ENCODE results near the gene KIF27. TPM values are rescaled to one million over a fixed set of nuclear protein-coding genes. Genes with fewer than 3 reads are reported as not detected.
"Not testable (repeated sequence)": the region's sequence is repeated elsewhere in the genome, so short reads cannot be mapped to it uniquely, and the experiment has no call there.

Gene KIF27
- total and polyA plus RNA-seq, 5 donors: 0.75 to 6.5 (median 4.3) TPM

DNA sequence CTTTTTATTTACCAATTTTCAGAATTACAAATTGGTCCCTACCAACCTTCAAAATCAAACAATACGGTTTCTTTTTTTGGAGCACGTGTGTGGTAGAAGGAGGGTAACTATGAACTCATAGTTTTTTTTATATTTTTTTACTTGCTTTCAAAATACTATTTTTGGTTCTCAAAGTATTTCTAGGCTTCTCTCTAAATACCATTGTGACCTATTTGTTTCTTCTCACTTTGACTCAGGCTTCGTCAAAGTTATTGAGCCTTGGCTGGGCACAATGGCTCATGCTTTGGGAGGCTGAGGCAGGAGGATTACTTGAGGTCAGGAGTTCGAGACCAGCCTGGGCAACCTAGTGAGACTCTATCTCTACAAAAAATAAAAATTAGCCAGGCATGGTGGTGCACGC lies 11.6 kb upstream of the KIF27 start:
- DNase-seq (no peak), ATAC-seq (no peak)
- H3K27ac ChIP-seq (ENCODE audit: low read length): no peak overlapping the region
- H3K4me3 ChIP-seq (ENCODE audit: low read length): no peak overlapping the region
- WGBS: 91% methylated on average over 5 of the region's 5 CpGs
- peaks cover 4% of the 10 kb centered on the region for H3K4me1 ChIP-seq (ENCODE audit: control insufficient read depth, insufficient read depth, low read length)
- no peaks in the 10 kb centered on the region for H3K9me3 ChIP-seq (ENCODE audit: control insufficient read depth, low read length)
- H3K27me3 ChIP-seq (ENCODE audit: control insufficient read depth, insufficient read depth): no peaks in the 10 kb centered on the region
- intact Hi-C loops (cut with DNase I): loop anchor here in 2 of 4 donors (10.0 kb wide), 1 partner anchor 242 kb away; no protein-coding TSS in a partner anchor

DNA sequence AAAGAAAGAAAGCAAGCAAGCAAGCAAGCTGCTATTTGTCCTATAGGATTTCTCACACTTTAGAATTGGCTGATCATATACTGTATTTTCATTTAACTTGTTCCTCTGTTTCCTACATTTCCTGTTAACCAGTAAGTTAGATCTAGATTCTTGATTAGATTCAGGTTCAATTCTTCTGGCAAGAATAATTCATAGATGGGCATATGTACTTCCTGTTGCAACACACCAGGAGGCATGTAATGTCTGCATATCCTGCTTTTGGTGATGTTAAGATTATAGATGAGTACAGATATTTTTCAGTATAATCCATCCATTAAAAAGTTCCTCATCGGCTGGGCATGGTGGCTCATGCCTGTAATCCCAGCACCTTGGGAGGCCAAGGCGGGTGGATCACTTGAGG lies 10.8 kb upstream of the KIF27 start:
- no peaks in the 10 kb centered on the region for H3K9me3 ChIP-seq (ENCODE audit: control insufficient read depth, low read length)
- 92% methylated on average over 2 of the region's 2 CpGs for WGBS
- no peaks in the 10 kb centered on the region for H3K27me3 ChIP-seq (ENCODE audit: control insufficient read depth, insufficient read depth)
- peaks cover 4% of the 10 kb centered on the region for H3K4me1 ChIP-seq (ENCODE audit: control insufficient read depth, insufficient read depth, low read length)
- H3K4me3 ChIP-seq (ENCODE audit: low read length): no peak overlapping the region
- no peak for DNase-seq
- intact Hi-C loops (cut with DNase I): loop anchor here in 2 of 4 donors (10.0 kb wide), 1 partner anchor 243 kb away; no protein-coding TSS in a partner anchor
- H3K27ac ChIP-seq (ENCODE audit: low read length): no peak overlapping the region
- ATAC-seq: no peak

- no peak overlapping the region for H3K4me3 ChIP-seq (ENCODE audit: low read length)
- intact Hi-C loops (cut with DNase I): loop anchor here in 2 of 4 donors (10.0 kb wide), 1 partner anchor 244 kb away; no protein-coding TSS in a partner anchor
- no peak for DNase-seq
- WGBS: 90% methylated on average over 5 of the region's 5 CpGs
- H3K4me1 ChIP-seq (ENCODE audit: control insufficient read depth, insufficient read depth, low read length): peaks cover 4% of the 10 kb centered on the region
- H3K27ac ChIP-seq (ENCODE audit: low read length): no peak overlapping the region
- no peaks in the 10 kb centered on the region for H3K9me3 ChIP-seq (ENCODE audit: control insufficient read depth, low read length)
- H3K27me3 ChIP-seq (ENCODE audit: control insufficient read depth, insufficient read depth): no peaks in the 10 kb centered on the region
- ATAC-seq: no peak
Observed at GRCh38 chr9:83930881-83931280, 9.6 kb upstream of the KIF27 start.

DNA sequence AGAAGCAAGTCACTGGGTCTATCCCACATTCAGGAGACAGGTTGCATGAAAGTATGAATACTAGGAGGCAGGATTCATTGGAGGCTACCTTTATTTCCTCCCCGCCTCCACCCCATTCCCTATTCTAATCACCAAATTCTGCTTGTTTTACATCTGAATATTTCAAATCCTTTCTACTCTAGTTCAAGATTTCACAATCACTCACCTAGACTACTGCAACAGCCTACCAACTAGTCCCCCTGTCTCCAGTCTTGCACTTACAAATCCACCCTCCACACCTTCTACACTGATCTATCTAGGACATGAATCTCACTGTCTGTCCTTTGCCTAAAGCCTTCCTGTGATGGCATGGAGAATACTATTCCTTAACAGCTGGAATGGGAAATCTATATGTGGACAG lies 6.4 kb upstream of the KIF27 start:
- H3K4me3 ChIP-seq (ENCODE audit: low read length): no peak overlapping the region
- H3K27ac ChIP-seq (ENCODE audit: low read length): no peak overlapping the region
- DNase-seq (no peak), ATAC-seq (no peak)
- intact Hi-C loops (cut with DNase I): no loop called here
- no peaks in the 10 kb centered on the region for H3K4me1 ChIP-seq (ENCODE audit: control insufficient read depth, insufficient read depth, low read length)
- H3K9me3 ChIP-seq (ENCODE audit: control insufficient read depth, low read length): no peaks in the 10 kb centered on the region
- 97% methylated on average over 1 of the region's 1 CpG for WGBS
- H3K27me3 ChIP-seq (ENCODE audit: control insufficient read depth, insufficient read depth): no peaks in the 10 kb centered on the region

- DNase-seq (no peak), ATAC-seq (peak; percentile 23 to 39)
- Histone ChIP-seq H3K4me3 (ENCODE audit: low read length) (peak overlapping the region; percentile 89), H3K27ac (ENCODE audit: low read length) (peak overlapping the region; percentile 75), H3K4me1 (ENCODE audit: control insufficient read depth, insufficient read depth, low read length) (peaks cover 1% of the 10 kb centered on the region), H3K27me3 (ENCODE audit: control insufficient read depth, insufficient read depth) (no peaks in the 10 kb centered on the region), H3K9me3 (ENCODE audit: control insufficient read depth, low read length) (no peaks in the 10 kb centered on the region)
- intact Hi-C loops (cut with DNase I): no loop called here
- 3% methylated on average over 16 of the region's 16 CpGs for WGBS
Observed at GRCh38 chr9:83920469-83920926, 734 bp downstream of the KIF27 start.

- no peaks in the 10 kb centered on the region for H3K27me3 ChIP-seq (ENCODE audit: control insufficient read depth, insufficient read depth)
- 97% methylated on average over 1 of the region's 1 CpG for WGBS
- H3K27ac ChIP-seq (ENCODE audit: low read length): no peak overlapping the region
- no peaks in the 10 kb centered on the region for H3K9me3 ChIP-seq (ENCODE audit: control insufficient read depth, low read length)
- intact Hi-C loops (cut with DNase I): loop anchor here in 1 of 4 donors (5.0 kb wide), 1 partner anchor 197 kb away; no protein-coding TSS in a partner anchor
- DNase-seq (no peak), ATAC-seq (no peak)
- peaks cover 1% of the 10 kb centered on the region for H3K4me1 ChIP-seq (ENCODE audit: control insufficient read depth, insufficient read depth, low read length)
- H3K4me3 ChIP-seq (ENCODE audit: low read length): no peak overlapping the region
Observed at GRCh38 chr9:83919111-83919510, 2.1 kb downstream of the KIF27 start.

DNA sequence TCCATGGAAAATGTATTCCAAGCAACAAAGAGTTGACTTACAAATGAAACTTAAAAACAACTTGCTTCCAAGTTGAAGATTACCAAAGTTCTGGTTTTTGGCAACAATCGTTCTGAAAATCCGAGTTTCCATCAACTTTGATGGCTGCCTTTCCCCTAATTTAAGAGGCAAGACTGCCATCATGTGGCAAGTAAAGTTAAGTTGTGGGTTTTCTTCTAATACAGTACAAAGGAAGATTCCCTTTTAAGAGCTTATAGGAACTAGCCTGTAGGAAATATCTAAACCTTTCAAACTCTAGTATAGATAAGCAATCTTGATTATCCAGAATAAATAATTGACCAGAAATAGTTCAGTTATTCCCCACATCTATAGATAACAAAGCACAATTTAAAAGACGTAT lies 9.0 kb downstream of the KIF27 start:
- ATAC-seq: peak; percentile 60 to 66
- intact Hi-C loops (cut with DNase I): not testable (repeated sequence)
- WGBS: 28% methylated on average over 3 of the region's 3 CpGs

GRCh38 chr9:83906144-83906543 lies 15.1 kb downstream of the KIF27 start:
- DNase-seq: no peak
- intact Hi-C loops (cut with DNase I): no loop called here
- ATAC-seq: no peak
- Histone ChIP-seq H3K4me3 (ENCODE audit: low read length) (no peak overlapping the region), H3K9me3 (ENCODE audit: control insufficient read depth, low read length) (no peaks in the 10 kb centered on the region), H3K4me1 (ENCODE audit: control insufficient read depth, insufficient read depth, low read length) (no peaks in the 10 kb centered on the region), H3K27me3 (ENCODE audit: control insufficient read depth, insufficient read depth) (no peaks in the 10 kb centered on the region), H3K27ac (ENCODE audit: low read length) (no peak overlapping the region)

More for the DNA sequence above, 9.0 kb downstream of the KIF27 start:
- not testable (repeated sequence) for H3K4me3 ChIP-seq (ENCODE audit: low read length); H3K9me3 ChIP-seq (ENCODE audit: control insufficient read depth, low read length); H3K4me1 ChIP-seq (ENCODE audit: control insufficient read depth, insufficient read depth, low read length); H3K27me3 ChIP-seq (ENCODE audit: control insufficient read depth, insufficient read depth); DNase-seq; H3K27ac ChIP-seq (ENCODE audit: low read length)

- H3K9me3 ChIP-seq (ENCODE audit: control insufficient read depth, low read length); H3K4me1 ChIP-seq (ENCODE audit: control insufficient read depth, insufficient read depth, low read length); ATAC-seq; DNase-seq; intact Hi-C loops (cut with DNase I); H3K27ac ChIP-seq (ENCODE audit: low read length); H3K4me3 ChIP-seq (ENCODE audit: low read length); H3K27me3 ChIP-seq (ENCODE audit: control insufficient read depth, insufficient read depth): not testable (repeated sequence)
- 80% methylated on average over 5 of the region's 5 CpGs for WGBS
Observed at GRCh38 chr9:83900615-83901014, 20.6 kb downstream of the KIF27 start.

GRCh38 chr9:83894301-83894700 lies 26.9 kb downstream of the KIF27 start:
- H3K27me3 ChIP-seq (ENCODE audit: control insufficient read depth, insufficient read depth); intact Hi-C loops (cut with DNase I); H3K27ac ChIP-seq (ENCODE audit: low read length); H3K9me3 ChIP-seq (ENCODE audit: control insufficient read depth, low read length); ATAC-seq; H3K4me3 ChIP-seq (ENCODE audit: low read length); DNase-seq; H3K4me1 ChIP-seq (ENCODE audit: control insufficient read depth, insufficient read depth, low read length): not testable (repeated sequence)
- whole genome bisulfite sequencing: 94% methylated on average over 2 of the region's 2 CpGs

GRCh38 chr9:83886498-83886897 lies 34.7 kb downstream of the KIF27 start:
- H3K4me3 ChIP-seq (ENCODE audit: low read length); H3K4me1 ChIP-seq (ENCODE audit: control insufficient read depth, insufficient read depth, low read length); ATAC-seq; intact Hi-C loops (cut with DNase I); DNase-seq; H3K27ac ChIP-seq (ENCODE audit: low read length); H3K9me3 ChIP-seq (ENCODE audit: control insufficient read depth, low read length); H3K27me3 ChIP-seq (ENCODE audit: control insufficient read depth, insufficient read depth): not testable (repeated sequence)
- 96% methylated on average over 2 of the region's 2 CpGs for WGBS
